Fibroblast of lung (primary cell): ENCODE results near the gene FOXA3. TPM values are rescaled to one million over a fixed set of nuclear protein-coding genes. Genes with fewer than 3 reads are reported as not detected.

Experiments
- DNase-seq, 2 donors: peaks; one replicate each; pipeline versions ENCODE4 v3.0.0 to v3.0.0-alpha.2; 2010; ENCODE audit warnings: low read depth in 2 of 2
- H2AFZ ChIP-seq: 2 replicates; pipeline ENCODE4 v1.5.1; 2012; ENCODE audit warnings: low read length, control low read depth, inconsistent platforms
- H3K27ac ChIP-seq: 2 replicates; pipeline ENCODE4 v1.5.1; 2011; ENCODE audit warnings: low read length, control low read depth; ENCODE audit not compliant: insufficient read depth
- H3K27me3 ChIP-seq: 2 replicates; pipeline ENCODE4 v1.5.1; 2011; ENCODE audit warnings: mild to moderate bottlenecking, low read length; ENCODE audit not compliant: control insufficient read depth, insufficient read depth
- H3K36me3 ChIP-seq: 2 replicates; pipeline ENCODE4 v1.5.1; 2011; ENCODE audit warnings: low read length; ENCODE audit not compliant: control insufficient read depth, insufficient read depth
- H3K4me1 ChIP-seq: 2 replicates; pipeline ENCODE4 v1.5.1; 2011; ENCODE audit warnings: low read length; ENCODE audit not compliant: control insufficient read depth, insufficient read depth; ENCODE audit errors: extremely low read depth
- H3K4me2 ChIP-seq: 2 replicates; pipeline ENCODE4 v1.5.1; 2011; ENCODE audit warnings: low read length, control low read depth; ENCODE audit not compliant: insufficient read depth; ENCODE audit errors: extremely low read depth
- H3K4me3 ChIP-seq, 4 experiments: fragments of 200-600 bp in 1 of 4; sonication (generic) in 1 of 4; replicated peaks in 1 of 4; 2 replicates each; pipeline ENCODE4 v1.5.1; 2011 to 2016; ENCODE audit warnings: low read length in 4 of 4, low read depth in 3 of 4, mild to moderate bottlenecking in 3 of 4, control low read depth in 2 of 4, inconsistent platforms in 1 of 4, mixed read lengths in 1 of 4; ENCODE audit not compliant: insufficient read depth in 1 of 4; ENCODE audit errors: control extremely low read depth in 1 of 4
- H3K79me2 ChIP-seq: 2 replicates; pipeline ENCODE4 v1.5.1; 2012; ENCODE audit warnings: mild to moderate bottlenecking, low read length, inconsistent platforms; ENCODE audit not compliant: control insufficient read depth, insufficient read depth
- H3K9ac ChIP-seq: 2 replicates; pipeline ENCODE4 v1.5.1; 2011; ENCODE audit warnings: mild to moderate bottlenecking, low read length, control low read depth; ENCODE audit not compliant: insufficient read depth
- H3K9me3 ChIP-seq: 2 replicates; pipeline ENCODE4 v1.5.1; 2012; ENCODE audit warnings: low read depth, low read length; ENCODE audit not compliant: control insufficient read depth, insufficient read depth
- H4K20me1 ChIP-seq: 2 replicates; pipeline ENCODE4 v1.5.1; 2011; ENCODE audit warnings: low read length; ENCODE audit not compliant: control insufficient read depth, insufficient read depth; ENCODE audit errors: extremely low read depth
- EZH2 ChIP-seq: IDR thresholded peaks from 2 replicates; pipeline ENCODE4 v1.5.1; 2012; ENCODE audit warnings: low read length, control low read depth, mild to moderate bottlenecking; ENCODE audit errors: missing control alignments
- polyA plus RNA-seq, 2 donors: library from polyadenylated mRNA; depleted of rRNA in 1 of 2; stranded (reverse) in 1 of 2; unstranded in 1 of 2; fragments of >200 nt; gene quantifications; 2 replicates each; pipeline ENCODE4 v1.2.1, GENCODE V29; 2011 to 2012; ENCODE audit warnings: missing spikeins in 1 of 2
- total RNA-seq: library from RNA; depleted of rRNA; stranded (reverse); fragments of >200 nt; gene quantifications from 2 replicates; pipeline ENCODE4 v1.2.1, GENCODE V29; 2014
- TF ChIP-seq, protein P1 (sequence below), 2 donors: IDR thresholded peaks in 1 of 2; conservative IDR thresholded peaks in 1 of 2; 1 replicate in 1 of 2; 2 replicates in 1 of 2; pipeline ENCODE4 v1.5.1; 2011 to 2012; ENCODE audit warnings: low read length in 2 of 2, control low read depth in 1 of 2, inconsistent platforms in 1 of 2, low read depth in 1 of 2, mild to moderate bottlenecking in 1 of 2

Gene FOXA3
- total and polyA plus RNA-seq, 2 donors (not counting 1 experiment from before 2014, with no cell fraction given) = not detected

DNA sequence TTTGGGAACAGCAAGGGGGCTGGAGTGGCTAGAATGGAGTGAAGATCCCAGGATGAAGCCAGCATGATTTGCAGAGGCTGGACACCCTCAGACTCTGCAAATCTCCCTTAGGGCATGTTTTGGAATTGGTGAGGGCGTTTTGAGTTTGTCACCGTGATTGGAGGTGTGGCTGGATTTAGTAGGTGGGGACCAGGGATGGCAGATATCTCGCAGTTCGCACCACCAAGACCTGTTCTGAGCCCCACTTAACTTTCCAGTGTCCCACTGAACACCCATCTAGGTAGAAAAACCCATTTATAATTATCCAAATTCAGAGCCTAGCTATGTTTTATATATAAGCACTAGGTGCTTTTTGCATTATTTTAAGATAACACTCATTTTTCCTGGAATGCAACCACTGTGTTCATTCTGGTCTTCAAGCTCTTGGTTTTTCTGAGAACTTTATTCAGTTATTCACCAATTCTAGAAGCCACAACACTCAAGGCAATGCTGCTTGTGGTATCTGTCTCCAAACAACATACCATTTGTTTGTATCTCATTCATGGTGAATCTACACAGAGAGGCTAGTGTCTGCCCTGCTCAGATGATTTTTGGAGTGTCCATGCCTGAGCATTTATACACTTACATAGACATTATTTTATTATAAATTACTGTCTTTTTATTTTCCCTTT, 53.4 kb downstream of the FOXA3 start:
- Histone ChIP-seq H3K4me1 (no peaks in the 10 kb centered on the region), H3K36me3 (no peaks in the 10 kb centered on the region), H3K79me2 (no peaks in the 10 kb centered on the region), H3K9ac (no peak overlapping the region), H2AFZ (no peak overlapping the region), H3K27ac (no peak overlapping the region), H3K4me3 (no peak overlapping the region), H3K4me2 (no peak overlapping the region), H4K20me1 (no peaks in the 10 kb centered on the region), H3K27me3 (peaks cover 5% of the 10 kb centered on the region), H3K9me3 (no peaks in the 10 kb centered on the region)
- TF ChIP-seq, protein P1, sequence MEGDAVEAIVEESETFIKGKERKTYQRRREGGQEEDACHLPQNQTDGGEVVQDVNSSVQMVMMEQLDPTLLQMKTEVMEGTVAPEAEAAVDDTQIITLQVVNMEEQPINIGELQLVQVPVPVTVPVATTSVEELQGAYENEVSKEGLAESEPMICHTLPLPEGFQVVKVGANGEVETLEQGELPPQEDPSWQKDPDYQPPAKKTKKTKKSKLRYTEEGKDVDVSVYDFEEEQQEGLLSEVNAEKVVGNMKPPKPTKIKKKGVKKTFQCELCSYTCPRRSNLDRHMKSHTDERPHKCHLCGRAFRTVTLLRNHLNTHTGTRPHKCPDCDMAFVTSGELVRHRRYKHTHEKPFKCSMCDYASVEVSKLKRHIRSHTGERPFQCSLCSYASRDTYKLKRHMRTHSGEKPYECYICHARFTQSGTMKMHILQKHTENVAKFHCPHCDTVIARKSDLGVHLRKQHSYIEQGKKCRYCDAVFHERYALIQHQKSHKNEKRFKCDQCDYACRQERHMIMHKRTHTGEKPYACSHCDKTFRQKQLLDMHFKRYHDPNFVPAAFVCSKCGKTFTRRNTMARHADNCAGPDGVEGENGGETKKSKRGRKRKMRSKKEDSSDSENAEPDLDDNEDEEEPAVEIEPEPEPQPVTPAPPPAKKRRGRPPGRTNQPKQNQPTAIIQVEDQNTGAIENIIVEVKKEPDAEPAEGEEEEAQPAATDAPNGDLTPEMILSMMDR (conservative IDR thresholded peaks at IDR 0.05 in 1 of 2, IDR thresholded peaks at IDR 0.05 in 1 of 2; ENCODE audit: low read depth in 1 of 2, low read length in 2 of 2) = no peak
- TF ChIP-seq EZH2 = no peak
- no peak for DNase-seq

DNA sequence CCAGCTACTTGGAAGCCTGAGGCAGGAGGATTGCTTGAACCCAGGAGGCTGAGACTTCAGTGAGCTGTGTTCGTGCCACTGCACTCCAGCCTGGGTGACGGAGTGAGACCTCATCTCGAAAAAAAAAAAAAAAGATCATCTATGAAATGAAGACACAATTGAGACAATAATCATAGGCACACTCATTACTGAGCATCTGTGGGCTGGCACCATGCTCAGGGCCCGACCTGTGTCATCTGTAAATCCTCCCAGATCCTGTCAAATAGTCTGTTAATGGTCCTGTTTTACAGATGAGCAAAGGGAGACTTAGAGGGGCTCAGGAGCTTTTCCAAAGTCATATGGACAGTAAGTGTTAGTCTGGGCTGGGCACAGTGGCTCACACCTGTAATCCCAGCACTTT, 54.6 kb downstream of the FOXA3 start:
- Histone ChIP-seq H3K4me3 (no peak overlapping the region), H3K4me2 (no peak overlapping the region), H3K9me3 (no peaks in the 10 kb centered on the region), H3K27ac (no peak overlapping the region), H3K36me3 (no peaks in the 10 kb centered on the region), H3K4me1 (no peaks in the 10 kb centered on the region), H4K20me1 (no peaks in the 10 kb centered on the region), H3K9ac (no peak overlapping the region), H3K79me2 (no peaks in the 10 kb centered on the region), H2AFZ (no peak overlapping the region), H3K27me3 (peaks cover 5% of the 10 kb centered on the region)
- no peak for DNase-seq
- TF ChIP-seq, protein P1 (conservative IDR thresholded peaks at IDR 0.05 in 1 of 2, IDR thresholded peaks at IDR 0.05 in 1 of 2; ENCODE audit: low read depth in 1 of 2, low read length in 2 of 2) = no peak
- TF ChIP-seq EZH2 = no peak

DNA sequence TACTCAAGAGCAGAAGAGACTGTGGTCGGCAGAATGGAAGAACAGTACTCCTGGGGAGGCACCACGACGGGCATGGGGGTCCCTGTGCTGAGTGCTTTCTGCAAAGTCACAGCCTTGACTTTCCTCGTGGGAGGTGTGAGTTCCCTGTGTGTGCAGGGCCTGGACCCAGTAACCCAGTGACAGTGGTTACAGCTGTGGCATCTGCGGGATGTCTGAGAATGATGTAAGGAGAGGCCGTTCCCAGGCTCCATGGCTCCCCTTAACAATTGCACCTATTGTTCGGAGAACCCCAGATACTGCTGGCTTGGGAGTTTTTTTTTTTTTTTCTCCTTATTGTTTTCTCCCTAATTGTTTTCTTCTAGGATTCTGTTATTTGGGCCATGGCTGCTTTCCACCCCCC, 55.6 kb downstream of the FOXA3 start:
- Histone ChIP-seq H3K4me3 (no peak overlapping the region), H3K9me3 (no peaks in the 10 kb centered on the region)
- DNase-seq = no peak

More for the DNA sequence above, 55.6 kb downstream of the FOXA3 start:
- no peak overlapping the region for H3K27ac ChIP-seq
- no peak for TF ChIP-seq EZH2
- TF ChIP-seq, protein P1 (conservative IDR thresholded peaks at IDR 0.05 in 1 of 2, IDR thresholded peaks at IDR 0.05 in 1 of 2; ENCODE audit: low read depth in 1 of 2, low read length in 2 of 2) = no peak
- no peak overlapping the region for H2AFZ ChIP-seq
- no peaks in the 10 kb centered on the region for H3K4me1 ChIP-seq
- H3K4me2 ChIP-seq = no peak overlapping the region
- no peak overlapping the region for H3K9ac ChIP-seq
- H3K36me3 ChIP-seq = no peaks in the 10 kb centered on the region
- H3K27me3 ChIP-seq = peaks cover 5% of the 10 kb centered on the region
- no peaks in the 10 kb centered on the region for H4K20me1 ChIP-seq
- no peaks in the 10 kb centered on the region for H3K79me2 ChIP-seq
